CD4-positive, alpha-beta T cell treated with Interferon gamma for 1 hour (primary cell): ENCODE data around the gene ADAMTSL2.

Source experiments
- DNase-seq: peaks from one replicate; pipeline ENCODE4 v3.0.0-alpha.2; 2020

The ADAMTSL2 gene

GRCh38 chr9:133591985-133592384 lies 57.5 kb downstream of the ADAMTSL2 start:
- DNase-seq = no peak

- DNase-seq = no peak
Measured at GRCh38 chr9:133592731-133593409, 58.4 kb downstream of the ADAMTSL2 start.

- no peak for DNase-seq
Measured at GRCh38 chr9:133593587-133594253, 59.2 kb downstream of the ADAMTSL2 start.

- no peak for DNase-seq
Measured at GRCh38 chr9:133594310-133594709, 59.8 kb downstream of the ADAMTSL2 start.

GRCh38 chr9:133595910-133596309 lies 61.4 kb downstream of the ADAMTSL2 start:
- no peak for DNase-seq

GRCh38 chr9:133597316-133597957 lies 62.9 kb downstream of the ADAMTSL2 start:
- DNase-seq = no peak

GRCh38 chr9:133598978-133599377 lies 64.5 kb downstream of the ADAMTSL2 start:
- no peak for DNase-seq

- DNase-seq = no peak
Measured at GRCh38 chr9:133599470-133600173, 65.1 kb downstream of the ADAMTSL2 start.

- no peak for DNase-seq
Measured at GRCh38 chr9:133600739-133601138, 66.2 kb downstream of the ADAMTSL2 start.

GRCh38 chr9:133601746-133602145 lies 67.2 kb downstream of the ADAMTSL2 start:
- no peak for DNase-seq

- DNase-seq = no peak
Measured at GRCh38 chr9:133602277-133602676, 67.8 kb downstream of the ADAMTSL2 start.

GRCh38 chr9:133603135-133603927 lies 68.8 kb downstream of the ADAMTSL2 start:
- DNase-seq = no peak

- peak; percentile 9 for DNase-seq
Measured at GRCh38 chr9:133604214-133604613, 69.7 kb downstream of the ADAMTSL2 start.

GRCh38 chr9:133604856-133605255 lies 70.4 kb downstream of the ADAMTSL2 start:
- DNase-seq = no peak

GRCh38 chr9:133605446-133605845 lies 70.9 kb downstream of the ADAMTSL2 start:
- no peak for DNase-seq

GRCh38 chr9:133605856-133606707 lies 71.6 kb downstream of the ADAMTSL2 start:
- DNase-seq = no peak

GRCh38 chr9:133606708-133607025 lies 72.2 kb downstream of the ADAMTSL2 start:
- no peak for DNase-seq

GRCh38 chr9:133607381-133607780 lies 72.9 kb downstream of the ADAMTSL2 start:
- DNase-seq = no peak

GRCh38 chr9:133607976-133608375 lies 73.5 kb downstream of the ADAMTSL2 start:
- no peak for DNase-seq

GRCh38 chr9:133608382-133608781 lies 73.9 kb downstream of the ADAMTSL2 start:
- no peak for DNase-seq

GRCh38 chr9:133608889-133609288 lies 74.4 kb downstream of the ADAMTSL2 start:
- no peak for DNase-seq
